ENCODE data around the gene HSPA2. TPM values are rescaled to one million over a fixed set of nuclear protein-coding genes. Genes with fewer than 3 reads are reported as not detected.
A peak's percentile ranks its signal among the peaks of the same experiment; 100 is the strongest.

Gene HSPA2
- total RNA-seq, 4 donors from 2014 or later, result 196 to 334 (median 265) TPM

- no peak overlapping the region for H3K27ac ChIP-seq (replicated peaks in 1 of 4)
- TF ChIP-seq CTCF (IDR thresholded peaks at IDR 0.05), result no peak
- no peak for TF ChIP-seq POLR2A (IDR thresholded peaks at IDR 0.05; ENCODE audit: low read depth)
- TF ChIP-seq EP300 (IDR thresholded peaks at IDR 0.05), result no peak
- TF ChIP-seq POLR2AphosphoS5 (IDR thresholded peaks at IDR 0.05), result no peak
- over 99% methylated on average over 5 of the region's 5 CpGs for WGBS
- no peak overlapping the region for H3K4me3 ChIP-seq
- H3K36me3 ChIP-seq, result no peaks in the 10 kb centered on the region
- peaks cover 10 to 50% (median 31%) of the 10 kb centered on the region in 4 donors for H3K4me1 ChIP-seq
- intact Hi-C loops (cut with DNase I), result no loop called here
- no peaks in the 10 kb centered on the region for H3K9me3 ChIP-seq
- H3K27me3 ChIP-seq, result no peaks in the 10 kb centered on the region
- no peak for DNase-seq (ENCODE audit: extremely low spot score)
Observed at GRCh38 chr14:64577211-64577610, 36.7 kb downstream of the HSPA2 start.

GRCh38 chr14:64580467-64580866 lies 39.9 kb downstream of the HSPA2 start:
- Histone ChIP-seq H3K4me3 (no peak overlapping the region), H3K27ac (replicated peaks in 1 of 4) (peak overlapping the region; percentile 16 to 56 (median 48)), H3K4me1 (peaks cover 3 to 31% (median 16%) of the 10 kb centered on the region in 4 donors), H3K36me3 (no peaks in the 10 kb centered on the region), H3K27me3 (no peaks in the 10 kb centered on the region), H3K9me3 (no peaks in the 10 kb centered on the region)
- intact Hi-C loops (cut with DNase I), result no loop called here
- no peak for TF ChIP-seq POLR2A (IDR thresholded peaks at IDR 0.05; ENCODE audit: low read depth)
- TF ChIP-seq CTCF (IDR thresholded peaks at IDR 0.05), result no peak
- no peak for TF ChIP-seq EP300 (IDR thresholded peaks at IDR 0.05)
- TF ChIP-seq POLR2AphosphoS5 (IDR thresholded peaks at IDR 0.05), result no peak
- no peak for DNase-seq (ENCODE audit: extremely low spot score)
- WGBS, result 41% methylated on average over 7 of the region's 7 CpGs

DNA sequence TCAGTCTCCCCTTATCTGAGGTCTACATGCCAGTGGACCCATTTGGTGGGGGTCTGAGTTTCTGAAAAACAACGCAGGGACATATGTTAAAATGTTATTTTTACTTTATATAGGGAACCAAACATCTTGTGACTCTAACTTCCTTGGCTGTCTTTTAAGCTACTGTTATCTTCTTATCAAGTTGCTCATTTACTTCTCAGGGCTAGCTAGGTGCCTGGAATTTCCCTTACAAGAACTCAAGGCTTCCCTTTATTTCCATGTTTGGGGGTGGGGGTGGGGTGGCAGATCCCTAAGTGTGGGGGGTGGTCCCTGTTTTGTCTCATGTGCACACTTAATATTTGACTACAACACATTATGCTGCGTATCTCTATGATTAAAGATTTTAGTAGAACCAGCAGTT lies 40.8 kb downstream of the HSPA2 start:
- TF ChIP-seq CTCF (IDR thresholded peaks at IDR 0.05) (no peak), POLR2AphosphoS5 (IDR thresholded peaks at IDR 0.05) (no peak), EP300 (IDR thresholded peaks at IDR 0.05) (no peak), POLR2A (IDR thresholded peaks at IDR 0.05; ENCODE audit: low read depth) (no peak)
- peak overlapping the region in 3 of 4 donors; percentile 16 to 56 (median 56) for H3K27ac ChIP-seq (replicated peaks in 1 of 4)
- H3K9me3 ChIP-seq, result no peaks in the 10 kb centered on the region
- intact Hi-C loops (cut with DNase I), result no loop called here
- peaks cover 3 to 31% (median 16%) of the 10 kb centered on the region in 4 donors for H3K4me1 ChIP-seq
- H3K4me3 ChIP-seq, result no peak overlapping the region
- 68% methylated on average over 2 of the region's 2 CpGs for WGBS
- DNase-seq (ENCODE audit: extremely low spot score), result no peak
- no peaks in the 10 kb centered on the region for H3K36me3 ChIP-seq
- no peaks in the 10 kb centered on the region for H3K27me3 ChIP-seq

DNA sequence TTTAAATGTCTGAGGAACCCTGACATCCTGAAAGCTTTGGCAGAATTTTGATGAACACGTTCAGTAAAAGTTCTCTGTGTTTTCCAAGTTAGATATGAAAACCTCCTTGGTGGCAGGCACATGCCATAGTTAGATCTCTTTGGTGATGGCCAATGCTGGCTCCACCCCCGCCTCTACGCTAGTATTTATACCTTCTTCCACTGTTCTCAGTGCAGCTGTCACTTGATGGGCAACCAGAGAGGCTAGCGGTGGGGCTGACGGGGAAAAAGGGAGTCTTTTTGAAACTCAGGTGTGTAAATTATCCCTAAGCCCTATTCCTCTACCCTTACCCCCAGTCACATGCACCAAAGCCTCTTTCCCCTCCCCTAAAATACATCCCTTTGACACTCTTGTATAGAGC lies 41.3 kb downstream of the HSPA2 start:
- H3K36me3 ChIP-seq, result no peaks in the 10 kb centered on the region
- H3K4me3 ChIP-seq, result no peak overlapping the region
- peaks cover 3 to 31% (median 16%) of the 10 kb centered on the region in 4 donors for H3K4me1 ChIP-seq
- H3K27ac ChIP-seq (replicated peaks in 1 of 4), result no peak overlapping the region
- WGBS, result 59% methylated on average over 5 of the region's 5 CpGs
- TF ChIP-seq POLR2AphosphoS5 (IDR thresholded peaks at IDR 0.05), result no peak
- TF ChIP-seq POLR2A (IDR thresholded peaks at IDR 0.05; ENCODE audit: low read depth), result no peak
- TF ChIP-seq EP300 (IDR thresholded peaks at IDR 0.05), result no peak
- TF ChIP-seq CTCF (IDR thresholded peaks at IDR 0.05), result no peak
- no peaks in the 10 kb centered on the region for H3K27me3 ChIP-seq
- intact Hi-C loops (cut with DNase I), result no loop called here
- no peaks in the 10 kb centered on the region for H3K9me3 ChIP-seq
- no peak for DNase-seq (ENCODE audit: extremely low spot score)

GRCh38 chr14:64584190-64584589 lies 43.6 kb downstream of the HSPA2 start:
- Histone ChIP-seq H3K36me3 (no peaks in the 10 kb centered on the region), H3K27me3 (no peaks in the 10 kb centered on the region), H3K27ac (replicated peaks in 1 of 4) (peak overlapping the region; percentile 27 to 71 (median 60)), H3K9me3 (no peaks in the 10 kb centered on the region), H3K4me1 (peaks cover 3 to 31% (median 16%) of the 10 kb centered on the region in 4 donors), H3K4me3 (no peak overlapping the region)
- DNase-seq (ENCODE audit: extremely low spot score), result no peak
- intact Hi-C loops (cut with DNase I), result no loop called here
- TF ChIP-seq POLR2AphosphoS5 (IDR thresholded peaks at IDR 0.05), result no peak
- no peak for TF ChIP-seq POLR2A (IDR thresholded peaks at IDR 0.05; ENCODE audit: low read depth)
- no peak for TF ChIP-seq EP300 (IDR thresholded peaks at IDR 0.05)
- no peak for TF ChIP-seq CTCF (IDR thresholded peaks at IDR 0.05)
- 86% methylated on average over 1 of the region's 1 CpG for WGBS
